GM21447 (cell line): ENCODE results near the gene HS2ST1.
"Not testable (repeated sequence)": the region's sequence is repeated elsewhere in the genome, so short reads cannot be mapped to it uniquely, and the experiment has no call there.

ENCODE experiments used
- ATAC-seq: cut with Tn5 transposase; IDR thresholded peaks from one replicate; pipeline ENCODE4 v1.9.1; 2021; ENCODE audit not compliant: unreplicated experiment

HS2ST1 gene

DNA sequence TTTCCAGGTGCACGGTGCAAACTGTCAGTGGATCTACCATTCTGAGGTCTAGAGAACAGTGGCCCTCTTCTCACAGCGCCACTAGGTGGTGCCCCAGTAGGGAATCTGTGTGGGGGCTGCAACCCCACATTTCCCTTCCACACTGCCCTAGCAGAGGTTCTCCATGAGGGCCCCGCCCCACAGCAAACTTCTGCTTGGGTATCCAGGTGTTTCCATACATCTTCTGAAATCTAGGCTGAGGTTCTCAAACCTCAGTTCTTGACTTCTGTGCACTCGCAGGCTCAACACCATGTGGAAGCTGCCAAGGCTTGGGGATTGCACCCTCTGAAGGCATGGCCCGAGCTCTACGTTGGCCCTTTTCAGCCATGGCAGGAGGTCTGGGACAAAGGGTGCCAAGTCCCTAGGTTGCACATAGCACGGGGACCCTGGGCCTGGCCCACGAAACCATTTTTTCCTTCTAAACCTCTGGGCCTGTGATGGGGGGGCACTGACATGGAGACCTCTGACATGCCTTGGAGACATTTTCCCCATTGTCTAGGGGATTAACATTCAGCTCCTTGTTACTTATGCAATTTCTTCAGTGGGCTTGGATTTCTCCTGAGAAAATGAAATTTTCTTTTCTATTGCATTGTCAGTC lies 10.0 kb downstream of the HS2ST1 start:
- no peak for ATAC-seq

DNA sequence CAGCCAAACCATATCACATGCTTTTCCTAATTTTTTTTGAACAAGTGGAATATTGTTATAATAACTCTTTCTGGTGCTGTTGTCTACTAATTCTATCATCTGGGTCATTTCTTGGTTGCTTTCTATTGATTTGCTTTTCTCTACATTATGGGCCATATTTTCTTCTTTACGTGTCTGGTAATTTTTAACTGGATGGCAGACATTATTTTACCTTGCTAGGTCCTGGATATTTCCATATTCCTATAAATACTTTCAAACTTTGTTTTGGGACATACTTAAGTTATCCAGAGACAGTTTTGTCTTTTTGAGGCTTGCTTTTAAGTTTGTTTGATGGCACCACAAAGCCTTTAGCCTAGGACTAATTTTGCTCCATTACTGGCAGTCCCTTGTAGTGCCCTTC lies 11.3 kb downstream of the HS2ST1 start:
- no peak for ATAC-seq

DNA sequence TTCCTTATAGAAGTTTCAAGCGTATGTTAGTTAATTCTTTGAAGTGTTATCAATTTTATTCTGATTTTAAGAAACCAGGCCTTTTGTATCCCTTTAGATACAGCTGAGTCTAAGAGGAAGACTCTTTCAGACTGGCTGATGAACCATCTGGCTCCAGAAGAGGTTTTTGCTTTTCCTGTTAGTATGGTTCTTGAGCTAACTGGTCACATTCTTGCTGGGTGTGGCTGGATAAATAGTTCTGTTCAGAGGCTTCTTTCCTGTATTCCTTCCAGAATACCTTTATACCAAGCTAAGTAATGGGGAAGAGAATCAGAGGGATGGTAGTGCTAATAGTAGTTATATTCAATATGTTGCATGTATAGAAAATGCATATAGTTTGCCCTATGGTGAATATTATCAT lies 12.4 kb downstream of the HS2ST1 start:
- no peak for ATAC-seq

DNA sequence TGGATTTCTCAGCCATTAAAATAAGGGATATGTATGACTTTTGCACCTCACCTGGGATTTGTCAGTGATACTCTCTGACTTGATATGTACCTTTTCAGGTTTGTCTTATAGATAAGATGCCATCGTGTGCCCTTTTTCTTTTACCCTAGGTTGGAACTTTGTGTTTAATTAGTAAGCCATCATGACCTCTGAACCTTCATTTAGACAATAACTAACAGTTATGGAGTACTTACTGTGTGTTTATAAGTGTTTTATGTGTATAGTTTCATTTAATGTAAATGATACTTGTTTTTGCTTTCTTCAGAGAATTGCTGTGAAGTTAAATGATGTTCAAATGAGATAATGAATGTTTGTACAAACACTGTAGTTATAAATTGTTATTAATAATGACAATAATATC lies 14.4 kb downstream of the HS2ST1 start:
- ATAC-seq: no peak

DNA sequence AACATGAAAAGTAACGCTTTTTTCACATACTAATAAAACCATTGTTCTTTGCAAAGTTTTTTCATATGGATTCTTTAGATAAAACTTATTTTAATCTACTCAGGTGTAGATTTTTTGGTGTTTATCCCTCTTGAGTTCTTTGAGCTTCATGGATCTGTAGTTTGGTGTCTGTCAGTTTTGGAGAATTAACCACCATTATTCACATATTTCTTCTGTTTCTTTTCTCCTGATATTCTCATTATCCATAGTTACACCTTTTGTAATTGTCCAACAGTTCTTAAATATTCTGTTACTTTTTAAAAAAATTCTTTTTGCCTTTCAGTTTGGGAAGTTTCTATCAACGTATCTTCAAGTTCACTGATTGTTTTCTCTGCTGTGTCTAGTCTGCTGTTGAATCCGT lies 18.6 kb downstream of the HS2ST1 start:
- ATAC-seq: no peak

DNA sequence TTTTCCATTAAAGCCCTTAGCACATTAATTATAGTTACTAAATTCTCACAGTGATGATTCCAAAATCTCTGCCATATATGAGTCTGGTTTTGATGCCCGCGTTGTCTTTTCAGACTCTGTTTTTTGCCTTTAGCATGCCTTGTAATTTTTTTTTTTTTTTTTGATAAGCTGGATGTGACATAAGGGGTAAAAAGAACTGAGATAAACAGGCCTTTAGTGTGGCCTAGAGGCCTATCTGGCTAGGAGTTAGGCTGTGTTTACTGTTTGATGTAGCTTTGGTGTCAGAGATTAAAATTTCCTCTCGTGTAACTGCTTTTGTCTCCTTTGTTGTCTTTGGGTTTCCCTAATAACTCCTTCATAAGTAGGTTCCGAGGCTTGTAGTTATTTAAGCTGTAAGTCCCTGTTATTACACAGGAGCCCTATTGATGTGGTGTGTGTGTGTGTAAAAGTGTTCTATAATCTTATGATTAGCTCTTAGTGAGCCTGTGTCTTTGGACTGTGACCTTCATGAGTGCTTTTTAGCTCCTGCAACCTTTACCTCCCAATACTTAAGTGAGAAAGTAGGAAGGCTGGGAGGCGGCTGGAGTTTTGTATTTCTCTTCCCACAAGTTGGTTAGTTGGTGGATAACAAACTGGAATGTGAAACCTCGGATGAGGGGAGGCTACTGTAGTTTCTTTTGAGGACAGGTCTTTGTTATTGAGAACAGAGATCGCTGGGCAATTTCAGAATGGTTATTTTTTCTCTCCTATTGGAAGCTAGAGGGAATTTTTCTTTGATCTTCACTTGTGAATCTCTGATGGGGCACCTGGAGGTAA lies 19.3 kb downstream of the HS2ST1 start:
- ATAC-seq: no peak

DNA sequence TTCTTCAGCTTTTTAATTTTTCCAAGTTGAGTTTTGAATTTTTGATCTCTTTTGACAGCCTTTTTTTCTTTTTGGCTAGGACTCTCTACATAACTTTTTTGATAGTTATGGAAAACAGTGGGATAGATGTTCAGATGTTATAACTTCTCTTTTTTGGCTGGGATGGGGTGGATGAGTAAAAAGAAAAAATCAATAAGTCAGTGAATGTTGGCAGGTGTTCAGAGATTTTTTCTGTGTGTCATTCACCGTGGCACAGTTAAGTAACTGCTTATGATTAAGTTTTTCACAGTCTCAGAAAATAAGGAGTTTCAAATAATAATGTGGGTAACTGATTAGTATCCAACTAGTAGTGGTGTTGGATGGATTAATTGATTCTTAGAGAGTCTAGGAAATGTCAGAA lies 24.0 kb downstream of the HS2ST1 start:
- no peak for ATAC-seq

DNA sequence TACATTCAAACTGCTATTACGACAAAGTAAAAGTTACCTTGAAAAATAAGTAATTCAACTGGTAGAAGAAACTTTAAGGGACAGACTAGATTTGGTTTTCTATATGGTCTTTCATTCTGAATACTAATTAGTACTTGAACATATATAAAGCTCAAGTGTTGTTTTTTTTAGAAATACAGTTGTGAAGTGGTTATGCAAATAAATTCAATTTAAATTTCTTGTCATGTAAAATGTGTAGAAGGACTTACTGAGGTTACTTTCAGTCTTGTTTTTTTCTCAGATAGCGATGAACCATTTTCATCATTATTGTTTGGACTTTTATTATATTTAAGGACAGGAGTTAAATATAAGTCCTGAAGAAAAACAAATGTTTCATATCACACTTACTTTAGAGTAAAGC lies 24.4 kb downstream of the HS2ST1 start:
- ATAC-seq: no peak

DNA sequence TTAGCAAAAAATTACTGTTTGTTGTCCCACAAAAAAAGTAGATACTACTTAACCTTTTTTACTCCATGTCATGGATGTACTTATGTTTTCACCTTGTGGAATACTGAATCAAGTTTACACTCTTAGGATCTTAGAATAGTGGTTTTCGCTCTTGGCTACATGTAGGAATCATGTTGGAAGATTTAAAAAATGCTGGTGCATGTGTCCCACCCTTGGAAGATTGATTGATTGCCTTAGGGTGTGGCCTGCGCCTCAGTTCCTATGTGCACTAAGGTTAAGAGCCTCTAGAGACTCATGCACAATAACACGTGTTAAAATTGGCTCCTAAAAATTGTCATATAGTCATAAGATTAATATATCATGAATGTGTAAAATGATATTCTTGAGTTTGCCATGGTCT lies 25.0 kb downstream of the HS2ST1 start:
- ATAC-seq: no peak

DNA sequence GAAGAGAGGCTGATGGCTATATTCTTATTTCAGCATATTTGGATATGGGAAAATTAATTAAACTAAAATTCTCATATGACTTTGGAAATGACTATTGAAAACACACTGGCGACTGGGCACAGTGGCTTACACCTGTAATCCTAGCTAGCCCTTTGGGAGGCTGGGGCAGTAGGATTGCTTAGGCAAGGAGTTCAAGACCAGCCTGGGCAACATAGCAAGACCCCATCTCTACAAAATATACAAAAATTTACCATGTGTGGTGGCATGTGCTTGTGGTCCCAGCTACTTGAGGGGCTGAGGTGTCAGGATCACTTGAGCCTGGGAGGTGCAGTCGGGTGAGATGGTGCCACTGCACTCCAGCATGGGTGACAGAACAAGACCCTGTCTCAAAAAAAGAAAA lies 26.2 kb downstream of the HS2ST1 start:
- ATAC-seq: no peak

DNA sequence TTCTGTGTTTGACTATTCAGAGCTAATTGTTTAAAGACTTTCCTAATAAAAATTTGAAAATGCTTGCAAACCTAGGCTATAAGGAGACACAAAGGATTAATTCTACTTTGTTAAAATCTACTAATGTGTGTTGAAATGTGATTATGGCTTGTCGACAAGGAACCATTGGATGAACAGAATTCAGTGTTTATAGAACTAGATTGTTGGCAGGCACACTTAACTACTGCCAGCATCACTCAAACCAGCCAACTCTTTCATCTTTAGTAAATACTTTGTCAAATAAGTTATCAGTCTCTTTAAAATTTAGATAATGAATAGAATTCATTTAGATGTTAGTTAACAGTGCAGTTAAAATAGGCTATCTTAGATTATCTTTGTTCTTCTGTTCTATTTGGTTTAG lies 27.6 kb downstream of the HS2ST1 start:
- no peak for ATAC-seq

DNA sequence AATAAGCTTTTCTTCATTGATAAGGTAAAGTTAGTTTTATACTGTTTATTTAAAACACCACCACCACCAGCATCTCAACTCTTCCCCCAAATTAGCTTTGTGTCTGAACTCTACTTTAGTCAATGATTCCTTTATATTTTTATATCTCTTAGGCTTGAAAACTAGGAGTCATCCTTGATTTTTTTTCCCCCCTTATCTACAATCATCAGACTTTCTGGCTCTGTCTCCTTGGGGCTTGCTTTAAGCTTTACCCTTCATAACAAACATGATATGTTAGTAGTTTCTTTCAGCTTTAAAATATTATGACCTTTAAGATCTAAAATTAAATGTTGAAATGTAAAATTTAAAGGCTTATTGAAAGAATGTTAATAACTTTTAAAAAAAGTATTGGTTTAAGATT lies 28.3 kb downstream of the HS2ST1 start:
- no peak for ATAC-seq

DNA sequence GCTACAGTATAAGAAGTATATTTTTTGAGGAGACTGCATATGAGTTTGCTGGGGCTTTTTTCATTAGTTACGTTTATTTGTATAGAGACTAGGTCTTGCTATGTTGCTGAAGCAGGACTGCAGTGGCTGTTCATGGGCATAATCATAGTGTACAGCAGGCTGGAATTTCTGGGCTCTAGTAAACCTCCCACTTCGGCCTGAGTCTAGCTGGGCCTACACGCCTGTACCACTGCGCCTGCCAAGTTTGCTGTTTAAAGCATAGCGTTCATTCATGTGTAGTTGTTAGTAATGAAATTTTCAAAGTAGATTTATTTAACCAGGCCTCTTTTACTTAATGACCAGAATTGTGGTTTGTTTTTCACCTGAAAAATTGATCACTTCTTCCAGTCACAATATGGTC lies 33.8 kb downstream of the HS2ST1 start:
- ATAC-seq: no peak

DNA sequence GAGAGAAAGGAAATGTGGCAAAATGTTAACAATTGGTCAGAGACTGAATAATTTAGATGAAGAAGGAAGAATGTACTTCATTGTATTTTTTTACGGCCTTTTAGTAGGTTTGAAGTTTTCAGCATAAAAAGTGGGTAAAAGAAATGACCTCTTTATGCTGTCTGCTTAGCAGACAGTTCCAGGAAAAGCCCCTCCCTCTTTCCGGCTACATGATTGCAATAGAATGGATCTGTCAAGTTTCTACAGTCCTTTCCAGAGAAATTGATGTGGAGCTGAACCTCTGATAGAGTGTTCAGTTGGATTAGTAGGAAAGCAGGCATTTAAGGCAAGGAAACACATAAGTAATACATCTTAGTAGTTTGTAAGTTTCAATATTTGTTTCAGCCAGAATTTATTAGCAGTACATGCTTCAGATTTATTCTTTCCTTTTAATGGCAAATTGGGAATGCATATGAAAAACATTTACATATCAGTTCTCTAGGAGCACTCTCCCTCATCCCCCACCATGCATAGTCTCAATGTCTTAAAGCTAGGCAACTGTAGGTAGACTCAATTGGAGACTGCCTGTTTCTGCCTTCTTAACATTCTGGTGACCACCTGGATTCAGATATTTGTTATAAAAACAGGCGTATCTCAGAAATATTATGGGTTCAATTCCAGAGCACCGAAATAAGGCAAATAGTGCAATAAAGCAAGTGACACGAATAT lies 36.4 kb downstream of the HS2ST1 start:
- no peak for ATAC-seq

DNA sequence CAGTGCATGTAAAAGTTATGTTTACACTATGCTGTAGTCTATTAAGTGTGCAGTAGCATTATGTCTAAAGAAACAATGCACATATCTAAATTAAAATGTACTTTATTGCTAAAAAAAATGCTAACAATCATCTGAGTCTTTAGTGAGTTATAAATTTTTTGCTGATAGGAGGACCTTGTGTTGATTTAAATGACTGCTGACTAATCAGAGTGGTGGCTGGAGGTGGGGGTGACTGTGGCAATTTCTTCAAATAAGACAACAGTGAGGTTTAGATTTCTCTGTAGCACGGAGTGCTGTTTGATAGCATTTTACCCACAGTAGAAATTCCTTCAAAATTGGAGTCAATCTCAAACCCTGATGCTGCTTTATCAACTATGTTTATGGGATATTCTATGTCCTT lies 37.0 kb downstream of the HS2ST1 start:
- ATAC-seq: no peak

DNA sequence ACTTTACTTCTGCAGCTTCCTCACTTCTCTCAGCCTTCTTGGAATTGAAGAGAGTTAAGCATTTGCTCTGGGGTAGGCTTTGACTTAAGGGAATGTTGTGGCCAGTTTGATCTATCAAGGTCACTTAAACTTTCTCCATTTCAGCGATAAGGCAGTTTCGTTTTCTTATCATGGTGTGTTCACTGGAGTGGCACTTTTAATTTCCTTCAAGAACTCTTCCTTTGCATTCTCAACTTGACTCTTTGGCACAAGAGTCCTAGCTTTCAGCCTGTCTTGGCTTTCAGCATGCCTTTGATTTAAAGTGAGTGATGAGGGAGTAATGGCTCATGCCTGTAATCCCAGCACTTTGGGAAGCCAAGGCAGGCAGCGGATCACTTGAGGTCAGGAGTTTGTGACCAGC lies 38.7 kb downstream of the HS2ST1 start:
- no peak for ATAC-seq

DNA sequence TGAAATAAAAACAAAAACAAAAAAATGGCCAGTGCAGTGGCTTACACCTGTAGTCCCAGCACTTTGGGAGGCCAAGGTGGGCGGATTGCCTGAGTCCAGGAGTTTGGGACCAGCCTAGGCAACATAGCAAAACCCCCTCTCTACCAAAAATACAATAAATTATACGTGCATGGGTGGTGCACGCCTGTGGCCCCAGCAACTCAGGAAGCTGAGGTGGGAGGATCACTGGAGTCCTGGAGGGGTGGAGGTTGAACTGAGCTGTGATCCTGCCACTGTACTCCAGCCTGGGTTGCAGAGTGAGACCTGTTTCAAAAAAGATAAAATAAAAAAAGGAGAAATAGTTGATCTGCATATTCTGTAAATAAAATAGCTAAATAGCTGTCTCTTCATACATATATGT lies 41.2 kb downstream of the HS2ST1 start:
- no peak for ATAC-seq

DNA sequence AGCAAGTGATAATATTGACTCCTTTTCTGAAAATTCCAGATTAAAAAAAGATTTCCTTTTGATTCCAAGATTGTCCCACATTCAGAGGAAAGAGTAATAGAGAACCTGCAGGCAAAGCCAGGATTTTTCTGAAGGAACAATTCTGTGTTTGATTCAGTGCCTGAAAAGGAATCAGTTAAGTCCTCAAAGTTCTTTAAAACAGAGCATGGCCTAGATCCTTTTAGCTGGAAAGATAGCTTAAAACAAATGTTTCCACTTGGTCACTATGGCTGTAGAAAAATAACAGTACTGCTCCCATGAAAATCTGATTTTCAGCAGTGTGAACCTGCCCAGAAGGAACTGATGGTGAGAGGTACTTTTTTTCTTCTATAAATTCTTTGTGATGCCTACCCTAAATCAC lies 41.8 kb downstream of the HS2ST1 start:
- ATAC-seq: no peak

DNA sequence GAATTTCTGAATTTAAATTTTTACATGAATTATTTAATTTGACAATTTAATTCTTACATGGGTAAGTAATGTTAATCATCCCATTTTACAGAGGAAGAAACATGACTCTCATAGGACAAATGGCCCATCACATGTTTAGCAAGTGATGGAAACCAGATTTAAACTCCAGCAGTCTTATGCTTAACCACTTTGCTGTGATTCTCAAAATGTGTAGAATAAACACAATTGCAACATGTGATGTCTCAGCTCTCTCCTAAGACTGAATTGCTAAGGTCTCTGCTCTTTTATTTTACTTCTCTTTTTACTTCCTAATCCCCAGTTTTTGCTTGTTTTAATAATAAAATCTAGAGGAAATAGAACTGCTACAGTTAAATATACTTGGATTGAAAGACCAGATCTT lies 42.8 kb downstream of the HS2ST1 start:
- no peak for ATAC-seq

DNA sequence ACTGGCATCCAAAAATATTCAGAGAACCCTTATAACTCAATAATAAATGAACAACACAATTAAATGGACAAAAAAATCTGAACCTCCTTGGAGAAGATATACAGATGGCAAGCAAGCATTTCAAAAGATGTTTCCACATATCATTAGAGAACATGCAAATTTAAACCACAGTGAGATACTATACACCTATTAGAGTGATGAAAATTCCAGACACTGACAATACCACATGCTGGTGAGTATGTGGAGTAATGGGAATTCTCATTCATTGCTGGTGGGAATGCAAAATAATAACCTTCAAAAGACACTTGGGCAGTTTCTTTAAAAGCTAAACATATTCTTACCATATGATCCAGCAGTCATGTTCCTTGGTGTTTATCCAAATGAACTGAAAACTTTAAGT lies 46.1 kb downstream of the HS2ST1 start:
- no peak for ATAC-seq

DNA sequence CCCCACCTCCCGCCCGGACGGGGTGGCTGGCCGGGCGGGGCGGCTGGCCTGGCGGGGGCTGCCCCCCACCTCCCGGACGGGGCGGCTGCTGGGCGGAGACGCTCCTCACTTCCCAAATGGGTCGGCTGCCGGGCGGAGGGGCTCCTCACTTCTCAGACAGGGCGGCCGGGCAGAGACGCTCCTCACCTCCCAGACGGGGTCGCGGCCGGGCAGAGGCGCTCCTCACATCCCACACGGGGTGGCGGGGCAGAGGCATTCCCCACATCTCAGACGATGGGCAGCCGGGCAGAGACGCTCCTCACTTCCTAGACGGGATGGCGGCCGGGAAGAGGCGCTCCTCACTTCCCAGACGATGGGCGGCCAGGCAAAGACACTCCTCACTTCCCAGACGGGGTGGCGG lies 49.4 kb downstream of the HS2ST1 start:
- not testable (repeated sequence) for ATAC-seq
